GM12872 (cell line): ENCODE results near the gene KCNQ2.

Experiments
- CTCF ChIP-seq: IDR thresholded peaks from 3 replicates; pipeline ENCODE4 v1.5.1; 2011; ENCODE audit warnings: low read depth, mild to moderate bottlenecking, low read length, moderate library complexity; ENCODE audit not compliant: insufficient read depth

The KCNQ2 gene

GRCh38 chr20:63362436-63363009 lies 109.9 kb downstream of the KCNQ2 start:
- no peak for TF ChIP-seq CTCF

- no peak for TF ChIP-seq CTCF
These were observed 110.7 kb downstream of the KCNQ2 start for GRCh38 chr20:63361519-63362435.

GRCh38 chr20:63360850-63361518 lies 111.5 kb downstream of the KCNQ2 start, which contains the start of gene CHRNA4:
Gene CHRNA4 (minus strand): TSS chr20:63361349. CDS start chr20:63361165, 184 bp downstream.
- TF ChIP-seq CTCF, result no peak

DNA sequence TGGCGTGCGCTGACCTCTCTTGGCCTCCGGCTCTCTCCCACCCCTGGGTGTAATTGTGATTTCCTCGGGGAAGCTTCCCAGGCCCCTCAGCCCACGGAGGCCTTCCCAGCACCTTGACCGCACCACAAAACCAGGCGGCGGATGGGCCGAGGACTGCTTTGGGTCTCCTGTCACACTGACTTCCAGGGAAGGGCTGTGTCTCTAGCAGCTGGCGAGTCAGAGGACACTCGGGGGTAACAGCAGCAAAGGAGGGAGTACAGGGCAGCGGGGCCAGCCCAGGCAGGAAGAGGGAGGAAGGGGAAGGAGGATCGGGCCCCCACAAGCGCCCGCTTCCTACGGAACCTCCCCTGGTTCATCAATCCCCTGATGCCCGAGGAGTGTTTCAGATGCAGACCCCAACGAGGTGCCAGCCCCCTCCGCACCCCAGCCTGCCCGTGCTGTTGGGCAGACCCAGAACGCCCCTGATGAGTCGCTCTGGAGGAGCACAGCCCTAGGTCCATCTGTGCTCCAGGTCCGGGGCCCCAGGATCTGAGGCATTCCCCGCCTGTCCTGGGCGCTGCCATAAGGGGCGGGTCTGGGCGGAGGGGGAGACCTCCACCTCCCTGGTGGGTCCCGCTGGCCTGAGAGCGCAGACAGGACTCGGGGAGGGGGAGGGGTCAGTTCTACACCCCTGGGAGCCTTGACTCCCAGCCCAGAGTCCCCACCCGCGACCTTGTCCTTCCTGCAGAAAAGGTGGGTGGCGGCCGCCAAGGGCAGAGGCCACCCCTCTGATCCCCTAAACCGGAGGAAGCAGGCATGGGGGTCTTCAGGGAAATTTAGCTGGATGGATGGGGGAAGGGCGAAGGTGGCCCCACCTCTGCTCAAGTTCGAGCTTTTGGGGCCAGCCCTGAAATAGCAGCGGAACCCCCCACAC lies 112.3 kb downstream of the KCNQ2 start:
- no peak for TF ChIP-seq CTCF

DNA sequence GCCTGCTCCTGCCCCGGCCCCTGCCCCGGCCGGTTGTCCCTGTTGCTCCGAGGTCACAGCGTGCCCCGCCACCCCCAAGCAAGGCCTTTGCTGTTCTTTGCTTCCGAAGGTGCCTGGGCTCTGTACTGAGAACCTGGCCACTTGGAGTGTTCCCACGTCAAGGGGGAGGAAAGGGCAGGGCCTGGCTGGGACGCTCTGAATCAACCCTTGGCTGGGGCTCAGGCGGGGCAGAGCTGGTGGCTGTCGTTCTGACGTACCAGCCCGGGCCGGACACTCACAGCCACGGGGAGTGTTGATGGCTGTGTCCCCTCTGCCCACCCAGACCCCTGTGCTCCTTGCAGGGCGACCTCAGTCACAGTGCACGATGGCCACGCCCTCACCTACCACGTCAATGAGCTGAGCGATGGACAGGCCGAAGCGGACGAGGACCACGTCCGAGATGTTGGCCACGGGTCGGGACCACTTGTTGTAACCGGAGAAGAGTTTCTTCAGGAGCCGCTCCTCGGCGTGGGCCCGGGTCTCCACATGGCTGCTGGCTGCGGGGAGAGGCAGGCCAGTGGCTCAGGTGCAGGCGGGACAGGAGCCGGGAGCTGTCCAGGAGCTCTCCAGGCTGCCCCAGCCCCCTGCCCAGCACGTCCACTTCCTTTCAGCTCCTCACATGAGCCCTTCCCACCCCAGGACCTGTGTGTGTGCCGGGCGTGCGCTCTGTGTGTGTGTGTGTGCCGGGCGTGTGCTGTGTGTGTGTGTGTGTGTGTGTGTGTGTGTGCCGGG lies 113.1 kb downstream of the KCNQ2 start:
- no peak for TF ChIP-seq CTCF

DNA sequence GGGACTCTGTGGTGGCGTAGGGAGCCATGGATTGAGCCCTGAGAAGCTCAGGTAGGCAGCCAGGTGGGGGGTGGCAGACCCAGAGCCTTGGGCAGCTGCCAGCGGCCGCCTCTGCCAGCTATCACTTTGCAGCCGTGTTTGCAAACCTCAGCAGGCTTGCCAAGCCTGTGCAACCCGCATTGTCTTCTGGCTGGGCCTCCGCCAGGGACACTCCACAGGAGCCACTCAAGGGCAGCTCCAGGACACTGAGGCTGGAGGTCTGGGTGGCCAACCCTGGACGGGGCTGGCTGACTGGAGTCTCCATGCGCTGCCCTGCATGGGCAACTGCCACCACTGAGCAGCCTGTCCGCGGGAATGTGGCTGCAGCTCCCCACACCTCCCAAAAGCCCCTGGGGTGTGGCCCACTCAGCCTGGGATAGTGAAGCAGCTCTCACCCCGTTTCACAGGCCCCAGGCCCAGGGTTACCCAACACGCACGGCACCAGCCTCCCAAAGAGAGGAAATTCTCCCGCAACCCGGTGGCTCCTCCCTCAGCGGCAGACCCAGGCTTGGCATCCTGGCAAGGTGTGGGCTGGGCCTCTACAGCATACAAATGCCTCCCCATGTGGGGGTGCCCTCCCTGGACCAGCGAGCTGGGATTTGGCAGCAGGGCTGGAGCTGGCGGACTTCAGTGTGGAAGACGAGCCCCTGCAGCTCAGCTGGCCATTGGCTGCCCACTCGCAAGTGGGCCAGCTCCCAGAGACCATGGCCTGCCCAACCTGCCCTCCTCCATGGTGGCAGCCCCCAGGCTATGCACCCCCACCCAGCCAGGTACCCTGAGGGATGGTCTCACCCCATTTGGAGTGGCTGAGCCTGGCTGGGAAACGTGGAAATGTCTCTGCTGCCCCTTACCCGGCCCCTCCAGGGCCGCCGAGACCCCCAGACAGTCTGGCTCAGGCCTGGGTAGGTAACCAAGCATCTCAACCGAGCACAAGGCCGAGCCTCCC lies 114.2 kb downstream of the KCNQ2 start:
- TF ChIP-seq CTCF, result no peak
